Subcutaneous adipose tissue (tissue), 4 donors: Measurements from ENCODE around the gene GRK6. TPM values are rescaled to one million over a fixed set of nuclear protein-coding genes. Genes with fewer than 3 reads are reported as not detected.

Source experiments
- CTCF ChIP-seq: fragments of 450-650 bp; IDR thresholded peaks from one replicate; pipeline ENCODE4 v1.5.1; 2016; ENCODE audit warnings: low read depth, mild to moderate bottlenecking, control low read depth, antibody characterized with exemption, moderate library complexity
- total RNA-seq, 4 donors: library from RNA; depleted of rRNA; stranded (reverse); fragments of >200 nt; gene quantifications; one replicate each; pipeline ENCODE4 v1.1.0, GENCODE V29; 2016

Gene GRK6
- total RNA-seq, 4 donors from 2014 or later = 9.3 to 22.6 (median 19.7) TPM

- TF ChIP-seq CTCF = no peak
Observed at GRCh38 chr5:177449140-177450061, 22.9 kb downstream of the GRK6 start.

- no peak for TF ChIP-seq CTCF
Observed at GRCh38 chr5:177450667-177451424, 24.4 kb downstream of the GRK6 start.

- no peak for TF ChIP-seq CTCF
Observed at GRCh38 chr5:177452688-177453638, 26.5 kb downstream of the GRK6 start.

GRCh38 chr5:177453852-177454396 is 27.4 kb downstream of the GRK6 start:
- no peak for TF ChIP-seq CTCF

GRCh38 chr5:177454397-177455035 is 28.0 kb downstream of the GRK6 start:
- no peak for TF ChIP-seq CTCF

GRCh38 chr5:177455036-177455660 is 28.7 kb downstream of the GRK6 start:
- TF ChIP-seq CTCF = no peak
